NK-92 (cell line): ENCODE data around the gene PCGF2.

Source experiments
- DNase-seq: peaks from one replicate; lab custom pipeline; 2025; ENCODE audit not compliant: unreplicated experiment; lab: John Stamatoyannopoulos, UW

Gene PCGF2

DNA sequence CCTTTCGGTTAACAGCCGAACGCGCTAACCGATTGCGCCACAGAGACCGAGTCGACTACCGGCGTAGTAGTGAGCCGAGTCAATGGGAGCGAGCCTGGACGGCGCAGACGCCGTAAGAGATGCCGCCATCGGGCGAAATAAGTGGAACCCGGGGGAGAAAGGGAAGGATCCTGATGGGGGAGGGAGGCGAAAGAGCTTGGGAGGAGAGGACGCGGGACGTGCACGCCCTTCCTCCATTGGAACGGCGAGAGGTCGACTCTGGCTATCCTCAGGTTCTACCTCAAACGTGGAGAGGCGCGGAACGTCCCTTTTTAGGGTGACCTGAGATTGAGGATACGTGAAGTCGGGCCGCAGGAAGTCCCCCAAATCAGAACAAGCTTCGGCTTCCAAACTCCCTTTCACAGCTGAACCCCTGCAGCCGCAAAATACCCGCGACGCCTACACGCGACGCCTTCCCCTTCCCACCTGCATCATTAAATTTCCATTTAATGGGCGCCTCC, 3.7 kb upstream of the PCGF2 start:
- no peak for DNase-seq

DNA sequence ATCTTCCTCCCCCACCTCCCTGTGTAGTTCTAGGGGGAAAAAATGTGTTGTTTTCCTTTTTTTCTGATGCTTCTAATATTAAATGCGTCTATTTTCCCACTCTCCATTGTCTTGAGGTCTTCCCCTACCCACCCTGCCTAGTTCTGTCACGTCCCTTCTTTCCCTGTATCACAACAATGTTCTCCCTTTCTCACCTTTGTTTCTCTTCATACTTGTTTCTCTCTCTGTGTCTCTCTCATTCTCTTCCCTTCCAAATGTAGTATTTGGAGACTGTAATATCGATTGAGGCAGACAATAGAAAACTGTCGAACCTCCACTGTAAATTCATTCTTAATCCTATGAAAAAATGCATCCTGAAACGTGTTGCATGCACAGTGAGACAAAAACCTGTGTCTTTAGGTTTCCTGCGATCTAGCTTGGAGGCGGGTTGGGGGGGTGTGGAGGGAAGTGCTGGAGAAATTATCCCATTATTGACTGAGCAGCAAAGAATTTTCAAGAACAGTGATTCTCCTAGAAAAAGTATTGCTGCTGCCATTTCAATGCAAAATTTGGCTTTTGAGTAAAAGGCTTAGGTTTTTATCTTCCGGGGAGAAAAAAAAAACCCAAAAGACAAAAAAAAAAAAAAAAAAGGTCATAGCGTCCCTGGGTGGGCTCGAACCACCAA, 3.1 kb upstream of the PCGF2 start:
- DNase-seq = no peak

- no peak for DNase-seq
Measured at GRCh38 chr17:38750312-38751121, 2.4 kb upstream of the PCGF2 start.

DNA sequence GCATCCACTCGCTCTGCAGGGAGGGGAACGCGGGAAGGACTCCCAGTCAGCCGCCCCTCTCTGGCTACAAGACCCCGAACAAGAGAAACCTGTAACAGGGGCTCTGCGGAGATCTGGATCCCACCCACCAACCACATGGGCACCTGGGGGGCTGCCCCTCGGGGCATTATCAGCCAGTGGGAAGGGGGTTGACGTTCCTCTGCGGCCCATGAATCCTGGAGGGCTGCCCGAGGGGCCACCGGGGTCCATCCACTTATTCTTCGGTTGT, 1.8 kb upstream of the PCGF2 start:
- no peak for DNase-seq

DNA sequence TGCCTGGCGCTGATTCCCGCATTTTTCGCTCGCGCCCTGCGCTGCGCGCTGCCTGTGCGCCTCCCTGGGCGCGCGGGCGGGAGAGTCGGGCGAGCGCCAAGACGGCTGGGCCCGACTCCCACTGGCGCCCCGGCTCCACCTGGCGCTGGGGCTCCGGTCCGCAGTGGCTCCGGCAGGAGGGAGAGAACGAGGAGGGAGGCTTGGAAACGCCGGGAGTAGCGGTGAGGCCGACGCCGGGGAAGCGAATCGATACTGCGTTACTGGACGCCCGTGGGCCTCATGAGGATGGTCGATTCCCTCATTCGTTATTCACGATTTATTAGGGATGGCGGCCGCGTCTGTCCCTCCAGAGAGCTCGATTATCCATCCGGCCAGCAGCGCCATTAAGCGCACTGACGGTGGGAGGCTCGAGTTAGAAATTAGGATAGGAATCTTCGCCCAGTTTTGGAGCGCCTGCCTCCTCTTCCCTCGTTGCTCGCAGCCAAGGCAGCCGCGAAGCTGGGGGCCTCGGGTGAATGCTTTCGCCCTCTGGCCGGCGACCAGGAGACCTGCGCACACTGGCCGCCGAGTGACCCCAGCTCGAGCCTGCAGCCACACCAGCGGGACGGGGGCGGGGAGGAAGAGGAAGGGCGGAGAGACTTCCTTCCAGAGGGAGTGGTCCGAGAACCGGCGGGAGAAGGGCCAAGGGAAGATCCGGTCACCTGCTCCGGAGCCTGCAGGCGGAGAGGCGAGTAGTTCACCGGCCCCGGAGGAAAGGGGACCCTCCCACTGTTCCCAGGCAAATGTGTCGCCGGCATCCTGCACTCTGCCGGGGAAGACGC, 1.3 kb upstream of the PCGF2 start:
- no peak for DNase-seq

GRCh38 chr17:38748892-38749222, 721 bp upstream of the PCGF2 start:
- DNase-seq = no peak

- DNase-seq = no peak
Measured at GRCh38 chr17:38747463-38748148, 530 bp downstream of the PCGF2 start.

- DNase-seq = no peak
Measured at GRCh38 chr17:38746849-38747462, 1.2 kb downstream of the PCGF2 start.

DNA sequence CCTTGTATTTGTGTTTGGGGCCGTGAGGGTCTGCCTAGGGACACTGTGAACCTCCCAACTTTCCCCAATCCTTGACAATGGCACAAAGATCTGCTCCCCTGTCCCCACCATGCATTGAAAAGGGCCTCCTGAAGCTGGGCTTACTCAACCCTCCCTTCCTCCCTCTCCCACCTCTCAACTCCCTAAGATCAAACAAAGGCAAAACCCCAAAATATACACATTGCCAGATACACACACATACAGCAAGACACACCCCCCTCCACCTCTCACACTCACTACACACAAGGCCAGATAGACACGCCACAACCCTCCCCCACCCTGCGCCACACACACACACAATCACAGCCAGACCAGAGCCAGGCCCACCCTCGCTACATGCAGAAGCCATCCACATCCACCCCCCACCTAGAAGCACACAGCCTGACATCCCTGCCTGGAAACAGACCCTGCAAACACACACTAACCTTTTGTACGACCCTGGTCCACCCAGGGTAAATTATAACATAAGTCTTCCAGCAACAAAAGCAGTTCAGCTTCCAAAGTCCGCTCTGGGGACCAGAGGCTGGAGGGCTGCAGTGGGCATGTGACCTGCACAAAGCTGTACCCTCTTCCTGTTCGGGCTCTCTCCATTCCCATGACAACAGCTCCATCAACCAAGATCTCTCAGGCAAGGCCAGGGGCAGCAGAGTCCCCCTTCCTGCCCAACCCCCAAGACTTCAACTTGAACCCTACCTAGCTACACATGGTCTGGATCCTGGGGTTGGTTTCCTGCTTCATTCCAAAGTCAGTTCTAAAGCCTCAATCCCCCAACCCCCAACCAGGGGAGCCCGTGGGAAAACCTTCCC, 1.9 kb downstream of the PCGF2 start:
- DNase-seq = no peak

GRCh38 chr17:38745545-38745944, 2.6 kb downstream of the PCGF2 start:
- no peak for DNase-seq

DNA sequence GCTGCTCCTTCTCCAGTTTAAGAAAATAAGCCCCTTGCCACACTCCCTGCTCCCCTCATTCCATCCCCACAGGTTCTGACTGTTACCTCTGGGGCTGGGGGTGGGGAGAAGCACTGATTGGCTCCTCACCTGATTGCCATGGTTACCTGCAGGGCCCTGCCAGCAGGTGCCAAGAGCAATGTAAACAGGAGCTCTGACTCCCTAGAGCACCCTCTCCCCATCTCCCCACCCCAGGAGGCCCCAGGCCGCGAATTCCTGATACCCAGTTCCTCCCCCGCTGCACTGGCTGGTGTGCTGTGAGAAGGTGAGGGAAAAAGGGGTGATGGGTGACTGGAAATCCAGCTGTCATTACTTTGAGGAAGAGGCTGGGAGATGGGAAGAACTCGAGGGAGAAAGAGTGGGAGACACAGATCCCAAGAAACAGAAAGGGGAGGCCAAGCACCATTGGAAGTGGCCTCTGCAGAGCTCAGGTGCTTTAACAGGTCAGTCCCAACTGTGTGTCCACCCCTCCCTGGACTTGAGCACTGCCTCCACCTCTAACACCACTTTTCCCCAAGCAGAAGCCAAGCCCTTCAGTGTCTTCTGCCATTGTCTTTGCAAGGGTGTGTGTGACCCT, 4.5 kb downstream of the PCGF2 start:
- no peak for DNase-seq

GRCh38 chr17:38742411-38743308, 5.5 kb downstream of the PCGF2 start:
- no peak for DNase-seq

DNA sequence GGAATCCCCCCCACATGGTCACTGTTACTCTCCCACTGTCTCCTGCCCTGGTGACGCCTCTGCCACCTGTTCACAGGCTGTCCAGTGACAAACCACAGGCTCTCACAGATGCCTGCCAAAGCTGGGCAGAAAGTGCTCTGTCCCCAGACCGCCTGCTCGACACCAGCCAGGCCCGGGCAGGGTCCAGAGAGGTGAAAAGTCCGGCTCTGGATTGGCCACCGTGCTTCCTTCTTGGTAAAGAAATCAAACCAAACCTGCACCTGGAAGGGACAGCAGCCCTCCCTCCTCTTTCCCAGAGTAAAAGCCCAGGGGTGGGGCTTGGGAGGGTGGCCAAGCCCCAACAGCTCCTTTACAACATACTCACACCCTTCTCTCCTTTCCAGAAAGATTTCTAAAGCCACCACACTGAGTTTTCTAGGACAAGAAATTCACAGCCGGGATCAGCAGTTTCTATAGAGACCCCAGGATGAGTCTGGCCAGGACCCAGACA, 6.2 kb downstream of the PCGF2 start:
- no peak for DNase-seq

DNA sequence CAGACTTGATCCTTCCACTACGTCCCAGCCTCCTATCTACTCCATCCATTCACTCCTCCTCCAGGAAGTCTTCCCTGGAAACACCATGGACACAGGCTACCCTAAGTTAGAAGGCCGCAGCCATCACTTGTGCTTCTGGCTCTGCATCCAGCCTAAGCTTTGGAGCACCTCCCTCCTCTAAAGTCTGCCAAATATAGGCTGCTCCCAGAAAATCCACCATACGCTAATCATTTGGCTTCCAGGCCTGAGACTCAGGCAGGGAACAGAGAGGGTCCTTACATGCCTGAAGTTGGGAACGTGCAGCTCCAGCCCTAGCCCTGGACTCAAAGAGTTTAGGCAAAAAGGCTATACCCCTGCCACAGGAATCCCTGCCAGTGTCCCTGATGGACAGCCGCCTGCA, 6.7 kb downstream of the PCGF2 start:
- no peak for DNase-seq

DNA sequence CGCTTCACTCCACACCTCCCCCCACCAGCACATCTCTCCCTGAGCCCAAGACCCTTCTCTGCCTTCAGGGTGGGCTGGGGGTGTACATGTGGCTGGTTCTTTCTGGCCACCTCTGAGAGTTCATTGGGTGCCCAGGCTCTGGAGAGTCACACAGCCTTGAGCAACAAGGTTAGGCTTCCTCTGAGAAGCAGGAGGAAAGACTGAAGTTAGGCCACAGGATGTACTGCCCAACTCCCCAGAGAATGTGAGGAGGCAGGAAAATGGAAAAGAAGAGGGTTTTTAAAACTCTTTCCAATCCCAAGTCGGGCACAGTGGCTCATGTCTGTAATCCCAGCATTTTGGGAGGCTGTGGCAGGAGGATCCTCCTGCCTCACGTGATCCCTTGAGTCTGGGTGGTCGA, 7.3 kb downstream of the PCGF2 start:
- no peak for DNase-seq

- DNase-seq = no peak
Measured at GRCh38 chr17:38740044-38740443, 8.1 kb downstream of the PCGF2 start.

GRCh38 chr17:38739305-38739704, 8.8 kb downstream of the PCGF2 start:
- no peak for DNase-seq

- no peak for DNase-seq
Measured at GRCh38 chr17:38738686-38739085, 9.4 kb downstream of the PCGF2 start.
